Stimulated activated CD4-positive, alpha-beta T cell treated with anti-CD3 and anti-CD28 coated beads, Interleukin-4, amount 100 ng/mL, for 4 hours (primary cell): ENCODE data around the gene RAB37.

ENCODE experiments used
- DNase-seq, 2 experiments: peaks; one replicate each; pipeline ENCODE4 v3.0.0-alpha.2; 2020

Gene RAB37

DNA sequence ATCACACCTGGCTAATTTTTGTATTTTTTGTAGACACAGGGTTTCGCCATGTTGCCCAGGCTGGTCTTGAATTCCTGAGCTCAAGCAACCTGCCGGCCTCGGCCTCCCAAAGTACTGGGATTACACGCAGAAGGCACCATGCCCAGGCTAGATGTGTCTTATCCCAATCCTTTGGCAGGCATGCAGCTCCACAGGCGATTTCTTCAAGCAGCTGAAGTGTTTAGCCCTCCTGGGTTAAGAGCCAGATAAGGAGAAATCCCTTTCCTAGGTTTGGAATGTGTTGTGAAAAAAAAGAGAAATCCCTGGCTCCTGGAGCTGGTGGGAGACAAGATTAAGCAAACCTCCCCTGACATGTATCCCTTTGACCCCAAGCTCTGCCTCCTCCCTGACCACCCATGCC, 9.3 kb downstream of the RAB37 start:
- DNase-seq, result no peak

DNA sequence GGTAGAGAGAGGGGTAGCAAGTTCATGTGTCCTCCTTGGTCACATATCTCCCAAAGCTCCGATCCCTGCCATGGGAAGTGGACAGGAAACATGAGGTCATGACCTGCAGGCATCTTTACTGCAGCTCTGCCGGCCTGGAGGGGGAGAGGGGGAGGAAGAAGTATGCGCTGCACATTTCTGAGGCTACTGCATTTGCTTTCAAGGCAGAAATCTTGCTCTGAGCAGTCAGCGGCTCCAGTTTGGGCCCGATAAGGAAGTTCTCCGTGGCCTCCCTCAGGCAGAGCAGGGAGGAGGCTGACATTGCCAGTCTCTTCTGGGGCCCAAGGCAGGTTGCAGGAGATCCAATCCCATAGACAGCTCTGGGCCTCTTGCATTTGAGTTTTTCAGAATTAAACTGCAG, 9.9 kb downstream of the RAB37 start:
- DNase-seq, result no peak

DNA sequence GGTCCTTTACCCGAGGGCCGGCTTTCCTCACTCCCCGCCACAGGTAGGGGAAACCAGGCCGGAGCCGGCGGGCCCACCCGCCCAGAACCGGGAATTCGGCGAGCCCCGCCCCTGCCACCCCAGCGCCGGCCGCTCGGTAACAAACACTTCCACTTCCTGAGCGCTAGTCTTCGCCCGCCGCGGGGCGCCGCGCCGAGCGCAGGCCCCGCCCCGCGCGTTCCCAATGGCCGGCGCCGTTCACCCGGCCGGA, 11.1 kb downstream of the RAB37 start:
- DNase-seq, result no peak

DNA sequence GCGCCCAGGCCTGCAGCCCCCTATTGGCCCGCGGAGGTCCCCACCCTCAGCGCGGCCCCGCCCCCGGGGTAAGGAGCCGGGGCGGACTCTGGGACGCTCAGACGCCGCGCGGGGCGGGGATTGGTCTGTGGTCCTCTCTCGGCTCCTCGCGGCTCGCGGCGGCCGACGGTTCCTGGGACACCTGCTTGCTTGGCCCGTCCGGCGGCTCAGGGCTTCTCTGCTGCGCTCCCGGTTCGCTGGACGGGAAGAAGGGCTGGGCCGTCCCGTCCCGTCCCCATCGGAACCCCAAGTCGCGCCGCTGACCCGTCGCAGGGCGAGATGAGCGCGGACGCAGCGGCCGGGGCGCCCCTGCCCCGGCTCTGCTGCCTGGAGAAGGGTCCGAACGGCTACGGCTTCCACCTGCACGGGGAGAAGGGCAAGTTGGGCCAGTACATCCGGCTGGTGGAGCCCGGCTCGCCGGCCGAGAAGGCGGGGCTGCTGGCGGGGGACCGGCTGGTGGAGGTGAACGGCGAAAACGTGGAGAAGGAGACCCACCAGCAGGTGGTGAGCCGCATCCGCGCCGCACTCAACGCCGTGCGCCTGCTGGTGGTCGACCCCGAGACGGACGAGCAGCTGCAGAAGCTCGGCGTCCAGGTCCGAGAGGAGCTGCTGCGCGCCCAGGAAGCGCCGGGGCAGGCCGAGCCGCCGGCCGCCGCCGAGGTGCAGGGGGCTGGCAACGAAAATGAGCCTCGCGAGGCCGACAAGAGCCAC, 11.6 kb downstream of the RAB37 start, which contains the start of gene NHERF1:
Gene NHERF1, plus strand, starts transcription at position 100 of the 750 bp plus-strand sequence. Its CDS starts 219 bp downstream, at position 319.
- peak; percentile 91 to 96 for DNase-seq

DNA sequence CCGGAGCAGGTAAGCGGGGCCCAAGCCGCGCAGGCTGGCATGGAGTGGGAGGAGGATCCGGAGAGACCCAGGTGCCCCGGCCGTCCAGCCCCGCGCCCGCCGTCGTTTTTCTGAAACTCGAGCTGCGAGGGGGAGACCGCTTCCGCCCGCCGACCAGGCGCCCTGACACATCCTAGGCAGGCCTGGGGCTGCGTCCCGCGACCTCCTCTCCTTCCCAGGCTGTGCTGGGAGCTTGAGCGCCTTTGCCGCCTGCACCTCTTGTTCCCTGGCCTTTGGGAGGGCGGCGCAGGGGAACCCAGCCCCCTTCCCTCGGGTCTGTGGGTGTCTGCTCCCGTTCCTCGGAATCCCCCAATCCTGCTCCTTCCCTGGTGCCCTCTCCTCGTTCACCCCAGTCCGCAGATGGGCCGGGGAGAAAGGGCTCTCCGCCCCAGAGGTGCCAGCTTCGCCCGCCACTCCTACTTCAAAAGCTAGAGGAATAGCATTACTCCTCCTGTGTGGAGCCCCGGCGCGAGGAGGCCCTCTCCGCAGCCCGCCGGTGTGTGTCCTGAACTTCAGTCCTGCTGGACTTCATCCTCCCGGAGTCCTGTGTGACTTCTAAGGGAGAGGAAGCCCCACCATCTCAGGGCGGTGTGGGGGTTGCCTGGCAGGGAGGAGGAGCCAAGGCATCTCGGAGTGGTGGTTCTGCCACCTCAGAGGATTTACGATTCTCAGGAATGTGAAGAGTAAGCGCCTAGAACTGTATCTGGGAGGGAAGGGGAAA, 12.4 kb downstream of the RAB37 start:
- DNase-seq, result peak in 1 of 2 experiments; percentile 38

DNA sequence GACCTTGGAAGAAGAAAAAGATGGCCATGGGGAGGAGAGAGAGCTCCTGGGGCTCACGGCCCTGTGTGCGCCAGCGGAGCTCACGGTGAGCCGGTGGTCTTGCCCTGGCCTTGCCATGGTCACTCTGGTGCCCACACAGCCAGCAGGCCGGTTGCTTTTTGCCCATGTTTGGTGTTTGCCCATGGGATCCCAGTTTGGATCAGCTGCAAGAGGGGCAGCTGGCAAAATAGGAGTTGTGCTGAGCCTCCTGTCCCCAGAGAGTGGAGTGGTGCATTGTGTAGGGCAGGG, 12.9 kb downstream of the RAB37 start:
- DNase-seq, result no peak

DNA sequence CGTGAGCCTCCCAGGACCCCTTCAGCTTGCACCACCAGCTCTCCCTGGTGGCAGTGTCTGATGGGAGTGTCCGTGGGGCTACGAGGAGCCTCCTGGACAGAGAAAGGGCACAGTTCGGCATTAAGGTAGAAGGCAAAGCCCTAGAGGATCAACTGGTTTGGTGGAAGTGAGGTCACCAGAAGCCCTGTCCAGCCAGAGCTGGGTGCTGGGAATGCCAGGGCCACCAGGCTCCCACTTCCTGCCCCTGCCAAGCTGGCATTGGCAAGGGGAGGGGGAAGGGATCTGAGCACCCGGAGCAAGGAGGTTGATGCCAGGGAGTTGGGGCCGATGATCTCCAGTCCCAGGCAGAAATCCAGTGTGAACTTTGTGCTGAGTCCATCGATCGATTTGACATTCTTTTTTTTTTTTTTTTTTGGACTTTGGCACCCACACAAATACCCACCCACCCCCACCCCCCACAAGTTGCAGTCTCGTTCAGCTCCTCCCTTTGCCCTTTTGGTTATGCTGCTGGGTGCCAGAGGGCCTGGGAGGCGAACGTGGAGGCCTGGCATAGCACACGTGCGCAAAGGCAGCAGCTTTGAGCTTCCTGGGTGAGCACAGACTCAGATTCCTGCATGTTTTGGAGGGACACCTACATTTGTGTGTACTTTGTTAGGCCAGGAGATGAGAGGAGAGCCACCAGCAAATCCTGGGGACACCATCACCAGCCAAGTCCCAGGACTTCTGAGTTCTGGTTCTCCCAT, 13.4 kb downstream of the RAB37 start:
- no peak for DNase-seq

DNA sequence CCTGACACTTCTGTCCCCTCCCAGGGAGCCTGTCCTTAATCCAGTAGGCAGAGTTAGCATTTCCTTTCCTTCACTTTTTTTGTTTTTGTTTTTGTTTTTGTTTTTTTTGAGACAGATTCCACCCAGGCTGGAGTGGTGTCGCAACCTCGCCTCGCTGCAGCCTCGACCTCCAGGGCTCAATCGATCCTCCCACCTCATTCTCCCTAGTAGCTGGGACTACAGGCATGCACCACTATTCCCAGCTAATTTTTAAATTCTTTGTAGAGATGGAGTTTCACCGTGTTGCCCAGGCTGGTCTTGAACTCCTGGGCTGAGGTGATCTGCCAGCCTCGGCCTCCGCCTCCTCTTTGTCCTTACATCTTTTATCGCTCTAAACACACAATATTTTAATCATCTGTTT, 15.4 kb downstream of the RAB37 start:
- no peak for DNase-seq

DNA sequence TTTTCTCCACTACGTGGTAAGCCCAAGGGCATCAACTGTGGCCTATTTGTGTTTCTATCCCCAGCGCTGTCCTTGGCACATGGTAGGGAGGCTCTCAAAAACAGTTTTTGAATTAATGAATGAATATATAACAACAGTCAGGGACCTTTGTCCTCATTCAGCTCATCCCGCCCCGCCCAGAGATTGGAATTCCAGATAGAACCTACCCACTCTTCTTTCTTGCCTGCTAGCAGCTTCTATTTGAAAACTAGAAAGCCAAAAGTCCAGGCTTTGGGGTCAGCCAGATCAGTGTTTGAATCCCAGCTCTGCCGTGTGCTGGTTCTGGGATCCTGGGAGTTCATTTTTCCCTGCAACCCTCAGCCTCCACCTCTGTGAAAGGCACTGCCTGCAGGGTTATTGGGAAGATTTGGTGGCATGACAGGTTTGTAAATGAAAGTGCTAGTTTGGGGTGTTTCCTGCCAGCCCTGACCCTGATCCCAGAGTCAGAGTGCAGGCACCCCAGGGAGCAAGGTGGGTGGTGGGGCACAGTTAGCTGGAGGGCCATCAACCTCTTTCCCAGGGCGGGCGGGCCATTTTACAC, 15.9 kb downstream of the RAB37 start:
- DNase-seq, result no peak

DNA sequence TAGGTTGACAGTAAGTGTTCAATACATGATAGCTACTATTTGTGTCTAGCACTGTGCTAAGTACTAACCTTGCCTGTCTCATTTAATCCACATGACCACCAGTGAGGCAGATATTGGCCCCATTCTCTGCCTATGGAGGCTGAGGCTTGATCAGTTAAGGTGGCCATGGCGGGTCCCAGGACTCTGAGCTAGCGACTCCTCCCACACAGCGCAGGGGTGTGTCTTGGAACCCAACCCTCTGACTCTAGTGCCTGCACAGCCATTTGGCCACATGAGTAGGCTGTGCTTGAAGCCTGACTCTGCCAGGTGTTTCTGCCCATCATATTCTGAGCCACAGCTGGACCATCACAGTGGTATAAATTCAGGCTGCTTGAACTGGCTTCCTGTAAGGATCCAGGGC, 17.8 kb downstream of the RAB37 start:
- no peak for DNase-seq

DNA sequence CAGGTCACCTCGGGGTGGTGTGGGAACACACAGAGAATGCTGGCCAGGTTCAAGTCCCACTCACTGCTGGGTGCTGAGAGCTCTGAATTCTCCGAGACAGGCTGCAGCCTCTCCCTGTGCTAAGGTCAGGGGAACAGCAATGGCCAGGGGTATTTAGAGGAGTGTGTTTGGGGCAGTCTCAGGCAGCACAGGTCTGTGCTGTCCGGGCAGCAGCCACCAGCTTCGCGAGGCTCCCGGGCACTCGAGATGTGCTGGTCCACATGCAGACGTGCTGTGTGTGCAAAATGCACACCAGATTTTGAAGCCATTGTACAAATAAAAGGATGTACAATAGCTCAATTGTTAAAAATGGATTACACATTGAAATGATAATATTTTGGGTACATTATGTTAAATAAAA, 18.5 kb downstream of the RAB37 start:
- no peak for DNase-seq

DNA sequence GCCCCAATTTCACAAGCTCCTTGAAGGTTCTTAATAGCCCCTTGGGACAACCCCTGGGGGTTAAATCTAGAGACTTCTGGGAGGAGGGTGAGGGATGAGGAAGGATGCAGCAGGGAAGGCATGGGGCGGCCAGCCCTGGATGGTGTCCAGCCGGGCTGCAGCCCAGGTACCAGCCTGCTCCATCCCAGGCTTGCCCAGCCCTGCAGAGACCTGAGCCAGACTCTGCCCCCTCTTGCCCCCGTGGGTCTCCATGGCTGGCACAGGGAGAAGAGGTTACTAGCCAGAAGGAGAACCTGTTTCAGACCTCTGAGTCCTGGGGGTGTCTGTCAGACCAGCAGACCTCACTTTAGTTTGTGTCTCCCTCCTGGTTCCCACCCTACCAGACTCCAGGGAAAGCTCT, 19.8 kb downstream of the RAB37 start:
- DNase-seq, result no peak

DNA sequence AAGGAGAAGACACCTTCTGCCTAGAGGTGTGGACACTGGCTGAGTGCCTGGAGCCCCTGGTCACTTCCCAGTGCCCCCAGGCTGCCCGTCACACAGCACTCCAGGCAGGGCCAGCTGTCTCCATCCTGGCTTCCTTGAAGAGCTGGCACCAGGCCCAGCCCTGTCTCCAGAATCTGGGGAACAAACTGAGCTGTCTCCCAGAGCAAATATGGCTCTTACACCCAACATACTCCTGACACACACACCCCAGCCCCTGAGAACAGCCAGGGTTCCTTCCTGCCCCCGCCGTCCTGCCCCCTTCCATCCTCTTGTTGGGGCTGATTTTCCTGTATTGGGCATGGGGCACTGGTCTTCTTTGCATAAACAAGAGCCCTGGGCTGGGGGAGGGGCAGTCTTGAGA, 20.4 kb downstream of the RAB37 start:
- no peak for DNase-seq

DNA sequence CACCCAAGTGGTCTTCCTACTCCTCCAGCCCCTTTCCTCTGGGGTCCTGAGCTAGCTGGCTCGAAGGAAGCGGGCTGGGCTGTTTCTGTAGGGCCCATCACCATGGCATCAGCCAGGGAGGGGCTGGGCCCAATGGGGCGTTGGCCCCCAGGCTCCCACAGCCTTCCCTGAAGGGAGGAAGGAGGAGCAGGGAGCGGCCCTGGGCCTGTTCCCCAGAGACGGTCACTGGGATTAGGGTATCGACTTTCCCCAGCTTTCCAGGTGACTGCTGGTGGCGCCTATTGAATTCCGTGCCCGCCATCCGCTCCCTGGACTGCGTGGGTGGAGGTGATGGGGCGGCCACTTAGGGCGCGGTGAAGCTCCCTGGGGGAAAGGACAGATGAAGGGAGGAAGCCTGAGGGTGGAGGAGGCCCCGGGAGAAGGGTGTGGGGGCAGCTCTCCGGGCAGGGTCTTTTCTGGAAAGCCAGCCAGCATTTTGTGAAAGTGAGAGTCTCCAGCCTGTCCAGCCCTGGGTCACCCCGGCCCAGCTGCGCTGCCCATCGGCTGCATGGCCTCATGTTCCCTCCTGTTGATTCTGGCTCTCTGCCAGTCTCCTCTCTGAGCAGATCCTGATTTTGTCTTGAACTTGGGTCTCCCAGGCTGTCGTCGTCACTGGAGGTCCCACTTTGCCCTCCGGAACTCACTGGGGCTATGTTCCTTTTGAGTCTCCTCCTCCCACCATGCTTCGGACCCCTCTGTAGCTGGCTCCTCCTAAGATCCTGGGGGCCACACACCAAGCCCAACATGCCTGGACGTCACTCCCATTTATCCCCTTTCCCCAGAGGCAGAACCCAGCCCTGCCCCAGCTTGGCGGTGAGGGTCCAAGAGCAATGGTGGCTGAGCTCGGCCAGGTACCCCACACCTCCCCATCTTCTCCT, 21.1 kb downstream of the RAB37 start:
- no peak for DNase-seq

DNA sequence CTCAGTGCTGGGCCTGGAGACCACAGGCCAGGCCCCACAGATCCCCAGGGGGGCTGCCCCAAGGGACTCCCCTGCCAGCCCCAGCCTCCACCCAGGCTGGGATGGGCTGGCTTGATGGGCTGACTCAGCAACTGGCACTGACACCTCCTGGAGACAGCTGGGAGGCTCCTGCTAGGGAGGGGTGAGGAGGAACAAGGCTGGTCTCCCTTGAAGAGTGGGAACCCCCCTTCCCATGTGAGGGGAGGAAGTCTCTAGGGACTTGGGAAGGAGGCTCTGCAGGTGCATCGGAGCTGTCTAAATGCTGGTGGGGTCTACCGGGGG, 21.8 kb downstream of the RAB37 start:
- DNase-seq, result no peak

DNA sequence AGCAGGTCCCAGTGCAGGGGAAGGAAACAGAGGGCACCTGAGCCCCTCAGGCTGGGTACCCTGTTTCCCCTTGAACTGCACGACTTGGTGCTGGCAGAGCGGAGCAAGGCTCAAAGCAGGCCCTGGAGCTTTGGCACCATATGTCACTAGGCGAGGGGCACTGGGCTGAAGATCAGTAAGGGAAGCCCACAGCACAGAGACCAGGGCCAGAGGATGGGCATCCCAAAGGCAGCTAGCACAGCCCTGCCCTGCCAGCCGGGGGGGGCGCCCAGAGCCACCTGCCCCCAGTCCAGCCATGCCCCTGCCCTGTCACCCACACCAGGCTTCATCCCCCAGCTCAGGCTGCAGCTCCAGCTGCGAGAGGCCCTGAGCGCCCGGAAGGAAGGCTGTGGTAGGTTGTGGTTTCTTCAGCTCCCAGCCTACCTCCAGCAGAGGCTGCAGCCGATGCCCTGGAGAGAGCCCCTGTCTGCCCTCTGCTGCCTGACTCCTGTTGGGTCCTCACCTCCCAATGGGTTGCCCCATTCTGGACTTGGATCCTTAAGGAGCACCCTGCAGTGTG, 22.3 kb downstream of the RAB37 start:
- DNase-seq, result no peak

DNA sequence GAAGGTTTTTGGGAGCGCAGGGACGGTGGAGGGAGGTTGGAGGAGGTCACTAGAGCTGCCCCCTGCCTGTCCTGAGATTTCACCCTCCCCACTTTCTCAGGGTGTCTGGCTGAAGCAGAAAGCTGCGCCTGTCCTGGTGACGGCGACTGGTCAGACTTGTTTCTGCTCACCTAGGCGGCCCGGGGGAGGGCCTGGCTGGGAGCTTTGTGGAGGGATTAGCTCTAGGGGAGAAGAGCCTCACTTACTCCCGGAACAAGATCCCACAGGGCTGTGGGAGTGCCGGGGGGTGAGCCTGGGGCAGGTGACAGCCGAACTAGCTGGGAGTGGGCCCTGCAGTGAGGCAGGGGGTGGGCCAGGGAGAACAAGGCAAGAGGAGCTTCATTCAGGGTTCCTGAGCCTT, 22.9 kb downstream of the RAB37 start:
- DNase-seq, result no peak

DNA sequence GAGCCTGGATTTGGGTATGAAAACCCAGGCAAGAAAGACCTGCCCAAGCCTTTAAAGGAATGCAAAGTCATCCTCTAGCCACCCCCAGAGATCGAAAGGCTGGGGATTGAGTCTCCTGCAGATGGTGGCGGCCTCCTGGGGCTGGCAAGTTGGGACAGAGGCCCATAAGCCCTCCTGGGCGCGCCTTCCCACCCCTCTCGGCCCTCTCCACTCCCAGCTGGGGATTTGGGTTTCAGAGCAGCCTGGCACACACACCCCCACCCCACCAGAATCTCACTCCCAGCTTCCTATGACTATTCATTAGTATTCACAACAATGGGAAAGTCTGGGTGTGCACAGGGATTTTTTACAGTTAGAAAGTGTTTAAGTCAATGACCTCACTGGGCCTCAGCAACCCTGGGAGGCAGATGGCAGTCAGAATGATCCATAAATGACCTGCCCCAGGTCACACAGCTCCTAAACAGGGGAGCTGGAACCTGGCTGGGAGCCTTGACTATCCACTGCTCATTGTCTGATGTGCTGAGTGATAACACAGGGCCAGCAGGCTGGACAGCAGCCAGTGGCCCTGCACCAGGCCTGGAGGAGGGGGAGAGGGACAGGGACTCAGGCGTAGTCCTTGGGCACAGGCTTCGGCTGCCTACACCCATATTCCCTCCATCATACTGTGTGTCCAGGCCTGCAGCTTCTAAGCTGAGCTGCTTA, 23.5 kb downstream of the RAB37 start:
- DNase-seq, result no peak

DNA sequence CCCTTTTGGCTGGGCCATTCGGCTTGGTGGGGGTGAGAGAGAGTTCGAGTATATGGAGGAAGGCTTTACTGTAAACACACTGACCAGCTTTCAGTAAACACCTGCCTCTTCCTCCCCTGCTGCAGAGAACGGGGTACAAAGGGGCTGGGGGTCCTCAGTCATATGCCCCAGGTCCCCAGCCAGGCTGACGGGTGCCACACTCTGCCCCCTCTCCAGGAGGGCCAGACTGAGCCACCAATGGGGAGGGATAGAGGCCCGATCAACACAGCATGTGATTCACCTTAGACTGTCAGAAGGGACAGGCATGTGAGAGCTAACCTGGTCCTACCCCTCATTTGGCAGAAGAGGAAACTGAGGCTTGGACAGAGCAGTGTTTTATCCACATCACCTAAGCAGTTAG, 24.4 kb downstream of the RAB37 start:
- no peak for DNase-seq

DNA sequence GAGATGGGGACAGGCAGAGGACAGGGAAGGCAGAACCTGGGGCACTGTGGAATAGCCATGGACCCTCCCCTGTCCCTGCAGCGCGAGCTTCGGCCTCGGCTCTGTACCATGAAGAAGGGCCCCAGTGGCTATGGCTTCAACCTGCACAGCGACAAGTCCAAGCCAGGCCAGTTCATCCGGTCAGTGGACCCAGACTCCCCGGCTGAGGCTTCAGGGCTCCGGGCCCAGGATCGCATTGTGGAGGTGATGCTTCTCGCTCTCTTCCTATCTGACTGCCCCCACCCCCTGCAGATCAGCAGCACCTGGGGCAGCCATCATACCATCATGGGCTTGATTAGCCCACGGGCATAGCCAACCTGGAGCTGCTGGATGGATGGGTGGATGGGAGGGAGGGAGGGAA, 24.9 kb downstream of the RAB37 start:
- no peak for DNase-seq

DNA sequence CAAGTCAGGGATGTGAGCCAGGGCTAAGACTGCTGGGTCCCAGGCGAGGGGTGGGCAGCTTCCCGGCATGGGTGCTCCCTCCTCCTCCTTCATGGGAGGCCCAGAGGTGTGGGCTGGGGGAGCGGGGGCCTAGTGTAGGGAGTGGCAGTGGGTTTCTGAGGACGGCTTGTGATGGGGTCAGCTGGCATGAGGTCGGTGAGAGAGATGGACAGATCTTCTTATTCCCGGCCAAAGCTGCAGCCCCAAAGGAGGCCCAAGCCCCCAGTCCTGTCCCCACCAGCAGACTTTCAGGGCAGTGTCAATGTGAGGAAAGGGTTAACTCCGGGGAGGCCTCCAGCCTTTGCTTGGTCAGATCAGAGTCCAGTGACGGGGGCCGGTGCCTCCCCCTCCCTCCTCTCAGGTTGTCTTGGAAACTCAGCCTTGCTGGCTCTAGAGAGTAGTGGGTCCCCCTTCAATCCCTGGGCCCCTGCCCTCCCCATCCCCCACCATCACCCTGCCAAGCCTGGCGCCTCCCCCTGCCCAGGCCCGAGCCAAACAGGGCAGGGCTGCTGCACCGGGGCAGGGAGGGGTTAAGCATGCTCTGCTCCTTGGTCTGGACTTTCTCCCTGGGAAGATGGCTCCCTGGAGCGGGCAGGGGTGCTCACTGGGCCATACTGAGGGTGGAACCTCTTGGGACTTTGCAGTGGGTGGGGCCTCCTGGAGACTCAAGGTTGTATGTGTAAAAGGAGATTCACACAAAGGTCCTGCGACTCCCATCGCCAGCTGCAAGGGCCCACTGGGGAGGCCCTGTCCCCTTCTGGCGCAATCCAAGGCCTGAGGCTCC, 26.7 kb downstream of the RAB37 start:
- no peak for DNase-seq
